ENCODE measurements around the gene PRRC2B. TPM values are rescaled to one million over a fixed set of nuclear protein-coding genes. Genes with fewer than 3 reads are reported as not detected.

The PRRC2B gene
- total and polyA plus RNA-seq, 2 of the 8 experiments (the other 6 are each of a cell fraction or from before 2014, with no cell fraction given), result 37.3 to 249 TPM

- Histone ChIP-seq H3K36me3 (ENCODE audit: control insufficient read depth in 2 of 4, insufficient read depth in 4 of 4, low read length in 3 of 4) (peaks cover 56 to 91% (median 81%) of the 10 kb centered on the region in 4 experiments), H3K4me1 (replicated peaks in 1 of 4; ENCODE audit: control insufficient read depth in 3 of 4, insufficient read depth in 4 of 4, low read length in 3 of 4) (no peaks in the 10 kb centered on the region), H3K79me2 (ENCODE audit: control insufficient read depth in 1 of 2, insufficient read depth in 2 of 2, low read length in 2 of 2) (peaks cover 0 to 49% of the 10 kb centered on the region in 2 experiments; a peak in 2 of 4 replicates), H3K4me3 (ENCODE audit: extremely low read depth in 1 of 4, insufficient read depth in 2 of 4, low read depth in 3 of 4, low read length in 4 of 4) (no peak overlapping the region), H3K9ac (replicated peaks in 1 of 4; ENCODE audit: extremely low read depth in 1 of 4, low read depth in 3 of 4, low read length in 3 of 4) (no peak overlapping the region), H2BK15ac (ENCODE audit: low read length) (no peak overlapping the region), H3K18ac (ENCODE audit: extremely low read depth, low read length) (no peak overlapping the region), H3K23ac (ENCODE audit: insufficient read length) (no peak overlapping the region), H2BK5ac (ENCODE audit: low read depth, low read length) (no peak overlapping the region), H3K4ac (replicated peaks; ENCODE audit: insufficient read length, low read depth, low read length) (no peak overlapping the region), H4K5ac (ENCODE audit: insufficient read length, low read depth, low read length) (no peak overlapping the region), H3K27ac (ENCODE audit: low read depth, low read length) (no peak overlapping the region), H3K79me1 (ENCODE audit: low read depth, low read length) (peaks cover 10% of the 10 kb centered on the region), H4K91ac (replicated peaks; ENCODE audit: insufficient read length, low read length) (no peak overlapping the region), H3K27me3 (replicated peaks in 1 of 4; ENCODE audit: control insufficient read depth in 3 of 4, extremely low read depth in 1 of 4, insufficient read depth in 3 of 4, low read length in 3 of 4) (no peaks in the 10 kb centered on the region), H3K56ac (replicated peaks; ENCODE audit: insufficient read length, low read depth, low read length) (no peak overlapping the region), H2AFZ (ENCODE audit: low read length) (no peak overlapping the region), H4K20me1 (replicated peaks in 1 of 2; ENCODE audit: control insufficient read depth in 1 of 2, insufficient read depth in 2 of 2, low read length in 2 of 2) (peaks cover 13 to 25% of the 10 kb centered on the region in 2 experiments), H4K8ac (ENCODE audit: extremely low read depth, insufficient read depth, low read length) (no peak overlapping the region), H3K23me2 (ENCODE audit: low read depth, low read length) (no peaks in the 10 kb centered on the region), H3K9me3 (ENCODE audit: insufficient read depth in 2 of 2, low read depth in 1 of 2, low read length in 1 of 2) (no peaks in the 10 kb centered on the region), H3K14ac (ENCODE audit: insufficient read length) (no peak overlapping the region), H3K4me2 (ENCODE audit: insufficient read depth in 1 of 2, low read depth in 2 of 2, low read length in 2 of 2) (no peak overlapping the region), H2BK120ac (replicated peaks; ENCODE audit: low read depth, low read length) (no peak overlapping the region), H2AK5ac (ENCODE audit: low read depth, low read length) (no peak overlapping the region), H2BK12ac (ENCODE audit: low read depth, low read length) (no peak overlapping the region), H2BK20ac (ENCODE audit: low read length) (no peak overlapping the region)
- POLR2A ChIA-PET (ENCODE audit: partially characterized antibody), result interaction anchor here (0.9 to 1.1 kb wide), 5 partner anchors 9 to 65 kb away, joined by 3 to 4 read pairs (median 3); partner anchors contain the start of gene POMT1
- CTCF ChIA-PET (ENCODE audit: partially characterized antibody), result interaction anchor here (0.8 to 1.2 kb wide), 2 partner anchors 9 to 40 kb away, joined by 4 to 7 read pairs; no protein-coding TSS in a partner anchor
- FAIRE-seq (no peak), DNase-seq (ENCODE audit: low read depth in 1 of 2, low spot score in 2 of 2) (no peak)
- WGBS, 2 experiments (ENCODE audit: extremely low coverage in 1 of 2, insufficient coverage in 1 of 2, insufficient read length in 1 of 2, insufficient replicate concordance in 2 of 2, low coverage in 1 of 2, low lambda C conversion rate in 2 of 2, missing lambda C conversion rate in 1 of 2), result 99% methylated on average over 11 of the region's 12 CpGs; no CpG with 5 or more reads in 1 of the 2 experiments
Measured at GRCh38 chr9:131470581-131470991, 76.7 kb downstream of the PRRC2B start.

All from H1 (cell line).